ENCODE results near the gene FYN. TPM values are rescaled to one million over a fixed set of nuclear protein-coding genes. Genes with fewer than 3 reads are reported as not detected.
A peak's percentile ranks its signal among the peaks of the same experiment; 100 is the strongest.

The FYN gene
- total and polyA plus RNA-seq, 2 of the 13 experiments (the other 11 are each of a cell fraction or from before 2014, with no cell fraction given): 15.5 to 24.6 TPM

DNA sequence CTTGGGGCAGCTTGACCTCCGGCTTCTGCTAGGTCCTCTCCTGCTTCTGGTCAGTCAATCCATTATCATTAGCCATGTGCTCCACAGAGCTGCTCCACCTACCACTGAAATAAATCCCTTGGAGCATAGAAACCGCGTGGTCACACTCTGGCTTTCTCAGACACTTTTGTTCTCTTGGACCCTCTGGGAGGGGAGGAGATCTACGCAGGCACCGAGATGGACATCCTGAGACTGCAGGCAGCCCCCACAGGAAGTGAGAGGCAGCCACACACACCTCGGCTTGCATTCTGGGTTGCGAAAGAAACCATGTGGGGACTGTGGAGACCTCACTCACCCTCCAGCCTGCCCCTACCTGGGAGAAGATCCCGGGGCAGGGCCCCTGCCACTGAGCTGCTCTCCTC, 79.5 kb downstream of the FYN start (continued):
- TF ChIP-seq MED1 (CRISPR knock-in tag; IDR thresholded peaks at IDR 0.05) (no peak), KLF6 (CRISPR knock-in tag; IDR thresholded peaks at IDR 0.05) (0 out of 2 replicates have a peak, but pooled peaks have one; percentile 21), NR2F2 (IDR thresholded peaks at IDR 0.05; ENCODE audit: borderline replicate concordance, low read depth) (0 out of 2 replicates have a peak, but pooled peaks have one; percentile 15), KMT2A (CRISPR knock-in tag; IDR thresholded peaks at IDR 0.05) (peak; percentile 55; the same call in 1 of the 2 replicates), TEAD2 (CRISPR knock-in tag; IDR thresholded peaks at IDR 0.05) (no peak), ZIK1 (CRISPR knock-in tag; IDR thresholded peaks at IDR 0.05; ENCODE audit: borderline replicate concordance, low read depth) (no peak), ZNF350 (CRISPR knock-in tag; IDR thresholded peaks at IDR 0.05; ENCODE audit: borderline replicate concordance, low read depth) (0 out of 2 replicates have a peak, but pooled peaks have one; percentile 29), SNAPC2 (CRISPR knock-in tag; IDR thresholded peaks at IDR 0.05) (peak; percentile 67; the same call in 1 of the 2 replicates), PHF20 (CRISPR knock-in tag; IDR thresholded peaks at IDR 0.05) (0 out of 2 replicates have a peak, but pooled peaks have one; percentile 49), ZFP62 (CRISPR knock-in tag; IDR thresholded peaks at IDR 0.05) (no peak), POGZ (CRISPR knock-in tag; IDR thresholded peaks at IDR 0.05) (peak; percentile 59; the same call in 1 of the 2 replicates)
- TF ChIP-seq, protein P1, sequence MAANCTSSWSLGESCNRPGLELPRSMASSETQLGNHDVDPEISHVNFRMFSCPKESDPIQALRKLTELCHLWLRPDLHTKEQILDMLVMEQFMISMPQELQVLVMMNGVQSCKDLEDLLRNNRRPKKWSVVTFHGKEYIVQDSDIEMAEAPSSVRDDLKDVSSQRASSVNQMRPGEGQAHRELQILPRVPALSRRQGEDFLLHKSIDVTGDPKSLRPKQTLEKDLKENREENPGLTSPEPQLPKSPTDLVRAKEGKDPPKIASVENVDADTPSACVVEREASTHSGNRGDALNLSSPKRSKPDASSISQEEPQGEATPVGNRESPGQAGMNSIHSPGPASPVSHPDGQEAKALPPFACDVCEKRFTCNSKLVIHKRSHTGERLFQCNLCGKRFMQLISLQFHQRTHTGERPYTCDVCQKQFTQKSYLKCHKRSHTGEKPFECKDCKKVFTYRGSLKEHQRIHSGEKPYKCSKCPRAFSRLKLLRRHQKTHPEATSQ (CRISPR knock-in tag; IDR thresholded peaks at IDR 0.05; ENCODE audit: borderline replicate concordance): no peak
- TF ChIP-seq, protein P2, sequence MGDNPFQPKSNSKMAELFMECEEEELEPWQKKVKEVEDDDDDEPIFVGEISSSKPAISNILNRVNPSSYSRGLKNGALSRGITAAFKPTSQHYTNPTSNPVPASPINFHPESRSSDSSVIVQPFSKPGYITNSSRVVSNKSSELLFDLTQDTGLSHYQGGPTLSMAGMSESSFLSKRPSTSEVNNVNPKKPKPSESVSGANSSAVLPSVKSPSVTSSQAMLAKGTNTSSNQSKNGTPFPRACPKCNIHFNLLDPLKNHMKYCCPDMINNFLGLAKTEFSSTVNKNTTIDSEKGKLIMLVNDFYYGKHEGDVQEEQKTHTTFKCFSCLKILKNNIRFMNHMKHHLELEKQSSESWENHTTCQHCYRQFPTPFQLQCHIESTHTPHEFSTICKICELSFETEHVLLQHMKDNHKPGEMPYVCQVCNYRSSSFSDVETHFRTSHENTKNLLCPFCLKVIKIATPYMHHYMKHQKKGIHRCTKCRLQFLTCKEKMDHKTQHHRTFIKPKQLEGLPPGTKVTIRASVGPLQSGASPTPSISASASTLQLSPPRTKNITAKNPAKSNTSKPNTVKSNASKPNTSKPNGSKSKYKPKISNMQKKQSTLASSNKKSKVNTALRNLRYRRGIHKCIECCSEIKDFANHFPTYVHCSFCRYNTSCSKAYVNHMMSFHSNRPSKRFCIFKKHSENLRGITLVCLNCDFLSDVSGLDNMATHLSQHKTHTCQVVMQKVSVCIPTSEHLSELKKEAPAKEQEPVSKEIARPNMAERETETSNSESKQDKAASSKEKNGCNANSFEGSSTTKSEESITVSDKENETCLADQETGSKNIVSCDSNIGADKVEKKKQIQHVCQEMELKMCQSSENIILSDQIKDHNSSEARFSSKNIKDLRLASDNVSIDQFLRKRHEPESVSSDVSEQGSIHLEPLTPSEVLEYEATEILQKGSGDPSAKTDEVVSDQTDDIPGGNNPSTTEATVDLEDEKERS (CRISPR knock-in tag; IDR thresholded peaks at IDR 0.05): no peak
- TF ChIP-seq, protein P3, sequence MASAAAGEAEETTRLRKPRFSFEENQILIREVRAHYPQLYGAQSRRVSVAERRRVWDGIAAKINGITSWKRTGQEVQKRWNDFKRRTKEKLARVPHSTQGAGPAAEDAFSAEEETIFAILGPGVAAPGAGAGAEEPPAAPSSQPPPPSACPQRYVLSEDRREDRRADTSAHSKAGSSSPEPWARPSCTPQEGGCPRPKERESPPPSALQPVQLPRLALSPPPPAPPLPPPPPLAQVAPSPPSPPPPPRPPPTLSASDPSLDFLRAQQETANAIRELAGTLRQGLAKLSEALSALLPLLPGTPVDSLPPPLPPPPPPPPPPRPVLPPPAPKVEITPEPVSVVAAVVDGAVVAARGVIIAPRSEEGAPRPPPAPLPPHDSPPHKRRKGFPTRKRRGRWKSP (CRISPR knock-in tag; IDR thresholded peaks at IDR 0.05): peak; percentile 19; the same call in 1 of the 2 replicates
- TF ChIP-seq, protein P4, sequence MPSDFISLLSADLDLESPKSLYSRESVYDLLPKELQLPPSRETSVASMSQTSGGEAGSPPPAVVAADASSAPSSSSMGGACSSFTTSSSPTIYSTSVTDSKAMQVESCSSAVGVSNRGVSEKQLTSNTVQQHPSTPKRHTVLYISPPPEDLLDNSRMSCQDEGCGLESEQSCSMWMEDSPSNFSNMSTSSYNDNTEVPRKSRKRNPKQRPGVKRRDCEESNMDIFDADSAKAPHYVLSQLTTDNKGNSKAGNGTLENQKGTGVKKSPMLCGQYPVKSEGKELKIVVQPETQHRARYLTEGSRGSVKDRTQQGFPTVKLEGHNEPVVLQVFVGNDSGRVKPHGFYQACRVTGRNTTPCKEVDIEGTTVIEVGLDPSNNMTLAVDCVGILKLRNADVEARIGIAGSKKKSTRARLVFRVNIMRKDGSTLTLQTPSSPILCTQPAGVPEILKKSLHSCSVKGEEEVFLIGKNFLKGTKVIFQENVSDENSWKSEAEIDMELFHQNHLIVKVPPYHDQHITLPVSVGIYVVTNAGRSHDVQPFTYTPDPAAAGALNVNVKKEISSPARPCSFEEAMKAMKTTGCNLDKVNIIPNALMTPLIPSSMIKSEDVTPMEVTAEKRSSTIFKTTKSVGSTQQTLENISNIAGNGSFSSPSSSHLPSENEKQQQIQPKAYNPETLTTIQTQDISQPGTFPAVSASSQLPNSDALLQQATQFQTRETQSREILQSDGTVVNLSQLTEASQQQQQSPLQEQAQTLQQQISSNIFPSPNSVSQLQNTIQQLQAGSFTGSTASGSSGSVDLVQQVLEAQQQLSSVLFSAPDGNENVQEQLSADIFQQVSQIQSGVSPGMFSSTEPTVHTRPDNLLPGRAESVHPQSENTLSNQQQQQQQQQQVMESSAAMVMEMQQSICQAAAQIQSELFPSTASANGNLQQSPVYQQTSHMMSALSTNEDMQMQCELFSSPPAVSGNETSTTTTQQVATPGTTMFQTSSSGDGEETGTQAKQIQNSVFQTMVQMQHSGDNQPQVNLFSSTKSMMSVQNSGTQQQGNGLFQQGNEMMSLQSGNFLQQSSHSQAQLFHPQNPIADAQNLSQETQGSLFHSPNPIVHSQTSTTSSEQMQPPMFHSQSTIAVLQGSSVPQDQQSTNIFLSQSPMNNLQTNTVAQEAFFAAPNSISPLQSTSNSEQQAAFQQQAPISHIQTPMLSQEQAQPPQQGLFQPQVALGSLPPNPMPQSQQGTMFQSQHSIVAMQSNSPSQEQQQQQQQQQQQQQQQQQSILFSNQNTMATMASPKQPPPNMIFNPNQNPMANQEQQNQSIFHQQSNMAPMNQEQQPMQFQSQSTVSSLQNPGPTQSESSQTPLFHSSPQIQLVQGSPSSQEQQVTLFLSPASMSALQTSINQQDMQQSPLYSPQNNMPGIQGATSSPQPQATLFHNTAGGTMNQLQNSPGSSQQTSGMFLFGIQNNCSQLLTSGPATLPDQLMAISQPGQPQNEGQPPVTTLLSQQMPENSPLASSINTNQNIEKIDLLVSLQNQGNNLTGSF (CRISPR knock-in tag; IDR thresholded peaks at IDR 0.05): no peak
- TF ChIP-seq, protein P5, sequence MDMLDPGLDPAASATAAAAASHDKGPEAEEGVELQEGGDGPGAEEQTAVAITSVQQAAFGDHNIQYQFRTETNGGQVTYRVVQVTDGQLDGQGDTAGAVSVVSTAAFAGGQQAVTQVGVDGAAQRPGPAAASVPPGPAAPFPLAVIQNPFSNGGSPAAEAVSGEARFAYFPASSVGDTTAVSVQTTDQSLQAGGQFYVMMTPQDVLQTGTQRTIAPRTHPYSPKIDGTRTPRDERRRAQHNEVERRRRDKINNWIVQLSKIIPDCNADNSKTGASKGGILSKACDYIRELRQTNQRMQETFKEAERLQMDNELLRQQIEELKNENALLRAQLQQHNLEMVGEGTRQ (IDR thresholded peaks at IDR 0.05; ENCODE audit: low read depth, low read length): no peak
- TF ChIP-seq, protein P5 (CRISPR knock-in tag; IDR thresholded peaks at IDR 0.05; ENCODE audit: borderline replicate concordance): no peak

All from HepG2 (cell line).